Dendritic cell treated with granulocyte-macrophage colony-stimulating factor and Interleukin-4, amounts not matched to agents 40 ng/mL and 50 ng/mL, for 4 days (primary cell): Measurements from ENCODE around the gene NAA35.

Source experiments
- H3K27ac Mint-ChIP-seq: one replicate; pipeline ENCODE4 v1.8.0; 2022; ENCODE audit warnings: mild to moderate bottlenecking, mixed read lengths
- H3K27me3 Mint-ChIP-seq: one replicate; pipeline ENCODE4 v1.8.0; 2022; ENCODE audit warnings: mild to moderate bottlenecking, mixed read lengths
- H3K36me3 Mint-ChIP-seq: one replicate; pipeline ENCODE4 v1.8.0; 2022; ENCODE audit warnings: low read depth, mixed read lengths
- H3K4me1 Mint-ChIP-seq: one replicate; pipeline ENCODE4 v1.8.0; 2022; ENCODE audit warnings: low read depth, mixed read lengths
- H3K4me3 Mint-ChIP-seq: one replicate; pipeline ENCODE4 v1.8.0; 2022; ENCODE audit warnings: mild to moderate bottlenecking, moderate library complexity, mixed read lengths
- H3K9me3 Mint-ChIP-seq: one replicate; pipeline ENCODE4 v1.8.0; 2022; ENCODE audit warnings: mixed read lengths
- intact Hi-C: fragments of 100-400 bp; cut with micrococcal nuclease; formaldehyde crosslinking; loops from one replicate; pipeline ENCODE4 v1.15.0; 2022

Gene NAA35

GRCh38 chr9:86022687-86023266 lies 81.8 kb downstream of the NAA35 start:
- Mint-ChIP-seq H3K36me3 (peaks cover 95% of the 10 kb centered on the region), H3K27me3 (no peaks in the 10 kb centered on the region), H3K9me3 (no peaks in the 10 kb centered on the region), H3K4me1 (peaks cover 17% of the 10 kb centered on the region), H3K27ac (no peak overlapping the region), H3K4me3 (no peak overlapping the region)
- intact Hi-C loops = no loop called here

DNA sequence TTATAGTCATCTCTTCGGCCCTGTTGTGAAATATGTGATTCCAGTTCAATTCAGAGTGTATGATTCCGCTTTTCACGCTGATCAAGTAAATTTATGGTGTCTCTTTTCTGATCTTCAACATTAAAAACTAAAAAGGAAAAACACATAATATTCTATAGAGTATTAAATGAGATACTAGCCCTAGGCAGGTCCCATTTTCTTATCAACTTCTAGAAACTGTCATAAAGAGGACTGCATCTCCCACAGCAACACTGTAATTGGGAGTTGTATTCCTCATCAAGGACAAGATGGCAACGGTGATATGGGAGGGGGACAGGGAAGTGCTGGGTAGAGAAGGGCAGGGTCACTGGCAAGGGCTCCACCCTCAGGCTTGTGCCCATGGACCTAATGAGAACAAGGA lies 86.8 kb downstream of the NAA35 start:
- H3K9me3 Mint-ChIP-seq = no peaks in the 10 kb centered on the region
- intact Hi-C loops = no loop called here
- no peak overlapping the region for H3K4me3 Mint-ChIP-seq
- peaks cover 12% of the 10 kb centered on the region for H3K4me1 Mint-ChIP-seq
- no peak overlapping the region for H3K27ac Mint-ChIP-seq
- H3K27me3 Mint-ChIP-seq = no peaks in the 10 kb centered on the region
- H3K36me3 Mint-ChIP-seq = peaks cover 95% of the 10 kb centered on the region

DNA sequence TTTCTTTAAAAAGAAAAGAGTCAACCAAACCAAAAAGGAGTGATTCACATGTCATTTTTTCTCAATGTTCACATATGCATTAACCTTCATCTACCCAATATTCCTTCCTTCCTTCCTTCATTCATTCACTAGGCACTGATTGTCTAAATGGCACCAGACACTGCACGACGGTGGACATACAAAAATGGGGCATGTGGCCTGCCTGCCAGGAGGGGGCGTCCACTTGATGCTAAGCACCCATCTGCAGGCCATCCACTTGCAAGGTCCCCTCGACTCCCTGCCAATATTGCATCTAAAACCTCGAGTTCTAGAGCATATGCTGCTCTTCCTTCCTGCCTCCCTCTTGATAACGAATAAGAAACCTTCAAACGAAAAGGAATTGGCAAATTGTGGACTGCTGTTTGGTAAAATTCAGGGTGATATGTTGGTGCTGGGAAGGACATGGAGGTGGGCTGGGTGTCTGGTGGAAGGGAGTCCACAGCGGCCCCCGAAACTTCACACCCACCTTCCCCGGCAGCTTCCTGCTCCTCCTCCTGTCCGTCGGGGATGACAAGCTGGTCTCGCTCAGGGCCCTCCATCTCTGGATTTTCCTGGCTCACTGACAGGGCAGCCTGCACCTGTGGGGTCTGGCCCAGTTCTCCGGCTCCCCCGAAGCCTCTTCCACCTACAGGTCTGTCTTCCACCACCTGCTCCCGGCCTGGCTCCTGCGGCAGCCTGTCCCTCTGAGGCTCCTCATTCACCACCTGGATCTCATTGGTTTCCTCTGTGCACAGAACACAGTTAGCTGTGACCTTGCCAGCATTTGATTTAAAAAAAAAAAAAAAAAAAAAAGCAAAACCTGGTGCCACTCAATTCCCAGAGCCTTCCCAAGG lies 94.2 kb downstream of the NAA35 start:
- Mint-ChIP-seq H3K4me1 (no peaks in the 10 kb centered on the region), H3K9me3 (no peaks in the 10 kb centered on the region), H3K27ac (no peak overlapping the region), H3K4me3 (no peak overlapping the region), H3K27me3 (no peaks in the 10 kb centered on the region), H3K36me3 (peaks cover 69% of the 10 kb centered on the region)
- intact Hi-C loops = no loop called here

GRCh38 chr9:86035827-86036440 lies 95.0 kb downstream of the NAA35 start:
- Mint-ChIP-seq H3K4me1 (no peaks in the 10 kb centered on the region), H3K4me3 (no peak overlapping the region), H3K27me3 (no peaks in the 10 kb centered on the region), H3K36me3 (peaks cover 61% of the 10 kb centered on the region), H3K9me3 (no peaks in the 10 kb centered on the region), H3K27ac (no peak overlapping the region)
- intact Hi-C loops = no loop called here

- Mint-ChIP-seq H3K4me1 (no peaks in the 10 kb centered on the region), H3K9me3 (no peaks in the 10 kb centered on the region), H3K4me3 (no peak overlapping the region), H3K27ac (no peak overlapping the region), H3K36me3 (peaks cover 55% of the 10 kb centered on the region), H3K27me3 (no peaks in the 10 kb centered on the region)
- intact Hi-C loops = no loop called here
Observed at GRCh38 chr9:86036555-86036954, 95.6 kb downstream of the NAA35 start.

DNA sequence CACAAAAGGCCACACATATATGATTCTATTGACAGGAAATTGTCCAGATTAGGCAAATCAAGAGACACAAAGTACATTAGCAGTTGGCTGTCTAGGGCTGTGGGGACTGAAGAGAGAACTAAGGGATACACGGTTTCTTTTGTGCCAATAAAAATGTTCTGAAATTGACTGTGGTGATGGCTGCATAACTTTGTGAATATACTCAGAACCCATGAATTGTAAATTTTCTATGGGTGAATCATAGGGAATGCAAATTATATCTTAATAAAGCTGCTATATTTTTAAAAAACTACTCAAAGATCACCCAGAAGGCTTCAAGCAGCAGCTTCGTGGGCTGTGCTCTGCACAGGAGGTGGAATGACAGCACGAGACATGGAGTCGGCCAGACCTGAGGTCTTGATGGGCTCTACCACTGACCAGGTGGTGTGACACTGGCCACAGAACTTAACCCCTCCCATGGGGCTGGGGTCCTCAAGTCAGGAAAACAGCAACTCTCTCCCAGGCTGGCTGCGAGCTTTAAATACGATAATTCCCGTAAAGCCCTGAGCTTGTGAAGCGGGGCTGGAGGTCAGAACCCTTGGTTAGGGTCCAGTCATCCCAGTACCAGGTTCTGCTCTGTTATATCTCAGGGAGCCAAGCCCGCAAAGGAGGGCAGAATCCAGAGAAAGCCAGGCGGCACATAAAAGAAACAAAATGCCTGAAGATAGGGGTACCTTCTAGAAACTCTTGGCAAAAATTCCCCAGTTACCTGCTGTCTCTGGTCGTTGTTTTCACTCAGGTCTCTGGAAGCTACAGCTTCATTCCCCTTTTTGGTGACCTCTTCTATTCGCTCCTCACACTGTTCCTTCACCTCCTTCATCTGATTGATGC lies 99.3 kb downstream of the NAA35 start:
- Mint-ChIP-seq H3K27ac (no peak overlapping the region), H3K4me3 (no peak overlapping the region), H3K36me3 (peaks cover 18% of the 10 kb centered on the region), H3K27me3 (no peaks in the 10 kb centered on the region), H3K4me1 (no peaks in the 10 kb centered on the region), H3K9me3 (no peaks in the 10 kb centered on the region)
- intact Hi-C loops = no loop called here

GRCh38 chr9:86040861-86041155 lies 99.9 kb downstream of the NAA35 start:
- no peak overlapping the region for H3K27ac Mint-ChIP-seq
- no peaks in the 10 kb centered on the region for H3K27me3 Mint-ChIP-seq
- no peaks in the 10 kb centered on the region for H3K9me3 Mint-ChIP-seq
- intact Hi-C loops = no loop called here
- H3K4me3 Mint-ChIP-seq = no peak overlapping the region
- H3K4me1 Mint-ChIP-seq = no peaks in the 10 kb centered on the region
- peaks cover 12% of the 10 kb centered on the region for H3K36me3 Mint-ChIP-seq

- intact Hi-C loops = no loop called here
- no peaks in the 10 kb centered on the region for H3K27me3 Mint-ChIP-seq
- no peak overlapping the region for H3K27ac Mint-ChIP-seq
- H3K4me1 Mint-ChIP-seq = no peaks in the 10 kb centered on the region
- no peak overlapping the region for H3K4me3 Mint-ChIP-seq
- H3K9me3 Mint-ChIP-seq = no peaks in the 10 kb centered on the region
- H3K36me3 Mint-ChIP-seq = peaks cover 7% of the 10 kb centered on the region
Observed at GRCh38 chr9:86041311-86041741, 100.4 kb downstream of the NAA35 start.

- Mint-ChIP-seq H3K4me1 (no peaks in the 10 kb centered on the region), H3K27me3 (no peaks in the 10 kb centered on the region), H3K36me3 (no peaks in the 10 kb centered on the region), H3K27ac (no peak overlapping the region), H3K9me3 (no peaks in the 10 kb centered on the region), H3K4me3 (no peak overlapping the region)
- intact Hi-C loops = no loop called here
Observed at GRCh38 chr9:86042199-86042978, 101.4 kb downstream of the NAA35 start.

GRCh38 chr9:86043586-86043985 lies 102.6 kb downstream of the NAA35 start:
- H3K4me1 Mint-ChIP-seq = no peaks in the 10 kb centered on the region
- H3K4me3 Mint-ChIP-seq = no peak overlapping the region
- intact Hi-C loops = no loop called here
- no peaks in the 10 kb centered on the region for H3K9me3 Mint-ChIP-seq
- no peaks in the 10 kb centered on the region for H3K27me3 Mint-ChIP-seq
- no peaks in the 10 kb centered on the region for H3K36me3 Mint-ChIP-seq
- no peak overlapping the region for H3K27ac Mint-ChIP-seq

DNA sequence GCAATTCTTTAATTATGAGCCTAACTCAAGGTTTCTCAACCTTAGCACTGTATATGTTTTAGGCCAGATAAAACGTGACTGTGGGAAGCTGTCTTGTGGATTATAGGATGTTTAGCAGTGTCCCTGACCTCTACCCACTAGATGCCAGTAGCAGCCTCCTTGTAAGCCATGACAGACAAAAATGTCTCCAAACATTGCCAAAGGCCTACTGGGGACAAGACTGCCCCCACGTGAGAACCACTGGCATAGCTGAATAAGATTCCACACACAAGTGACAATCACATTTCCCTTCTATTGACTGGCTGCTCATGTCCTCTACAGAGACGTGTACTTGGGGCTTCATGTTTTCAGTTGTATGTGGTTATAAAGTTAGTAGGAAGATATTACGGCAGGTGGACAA lies 103.1 kb downstream of the NAA35 start:
- H3K27me3 Mint-ChIP-seq = no peaks in the 10 kb centered on the region
- no peak overlapping the region for H3K27ac Mint-ChIP-seq
- intact Hi-C loops = no loop called here
- no peaks in the 10 kb centered on the region for H3K4me1 Mint-ChIP-seq
- no peak overlapping the region for H3K4me3 Mint-ChIP-seq
- H3K36me3 Mint-ChIP-seq = no peaks in the 10 kb centered on the region
- no peaks in the 10 kb centered on the region for H3K9me3 Mint-ChIP-seq

DNA sequence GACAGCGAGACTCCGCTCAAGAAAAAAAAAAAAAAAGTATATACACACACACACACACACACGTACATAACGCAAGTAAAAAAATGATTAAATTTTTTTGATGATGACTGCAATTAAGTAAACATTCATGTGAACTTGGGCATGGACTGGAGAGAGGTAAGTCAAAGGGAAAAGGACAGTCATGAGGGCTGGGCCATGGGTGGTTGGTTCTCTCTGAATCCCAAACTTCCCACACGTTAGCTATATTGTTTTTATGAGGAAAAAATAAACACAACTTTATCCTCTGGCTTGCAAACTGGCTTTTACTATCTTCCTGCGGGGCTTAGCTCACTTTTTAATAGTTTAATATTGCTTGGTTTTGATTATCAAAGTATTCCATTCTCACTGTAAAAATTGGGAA lies 104.7 kb downstream of the NAA35 start:
- Mint-ChIP-seq H3K4me1 (no peaks in the 10 kb centered on the region), H3K4me3 (no peak overlapping the region), H3K27ac (no peak overlapping the region), H3K27me3 (no peaks in the 10 kb centered on the region), H3K36me3 (no peaks in the 10 kb centered on the region), H3K9me3 (no peaks in the 10 kb centered on the region)
- intact Hi-C loops = no loop called here

DNA sequence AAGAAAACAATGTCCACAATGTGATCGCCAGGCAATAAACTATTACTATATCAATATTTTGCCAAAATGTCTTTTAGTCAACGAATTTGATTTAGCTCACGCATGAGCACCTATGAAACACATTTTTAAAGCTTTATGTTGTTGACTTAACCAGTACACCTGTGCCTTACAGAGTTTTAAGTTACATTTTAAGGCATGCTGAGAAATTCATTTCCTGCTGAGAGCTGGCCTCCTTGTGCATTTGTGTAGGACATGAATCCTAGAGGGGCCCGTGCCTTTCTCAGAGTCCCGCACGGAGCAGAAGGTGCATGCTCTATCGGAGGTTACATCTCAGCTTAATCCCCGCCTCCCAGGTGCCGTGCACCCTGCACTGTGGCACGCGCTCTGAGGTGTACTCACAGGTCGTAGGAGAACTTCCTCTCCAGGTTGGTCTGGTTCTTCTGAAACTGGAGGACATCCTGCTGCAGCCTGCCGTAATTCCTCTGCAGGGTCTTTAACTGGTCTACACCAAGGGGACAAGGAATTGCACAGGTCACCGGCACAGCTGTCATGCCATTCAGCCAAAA lies 105.2 kb downstream of the NAA35 start:
- intact Hi-C loops = no loop called here
- no peaks in the 10 kb centered on the region for H3K4me1 Mint-ChIP-seq
- H3K9me3 Mint-ChIP-seq = no peaks in the 10 kb centered on the region
- H3K27ac Mint-ChIP-seq = no peak overlapping the region
- H3K4me3 Mint-ChIP-seq = no peak overlapping the region
- H3K36me3 Mint-ChIP-seq = no peaks in the 10 kb centered on the region
- H3K27me3 Mint-ChIP-seq = no peaks in the 10 kb centered on the region
